ENCODE data around the gene FGFBP1. TPM values are rescaled to one million over a fixed set of nuclear protein-coding genes. Genes with fewer than 3 reads are reported as not detected.

Gene FGFBP1
- total and polyA plus RNA-seq, 12 donors: 0.13 TPM; not detected in 11

DNA sequence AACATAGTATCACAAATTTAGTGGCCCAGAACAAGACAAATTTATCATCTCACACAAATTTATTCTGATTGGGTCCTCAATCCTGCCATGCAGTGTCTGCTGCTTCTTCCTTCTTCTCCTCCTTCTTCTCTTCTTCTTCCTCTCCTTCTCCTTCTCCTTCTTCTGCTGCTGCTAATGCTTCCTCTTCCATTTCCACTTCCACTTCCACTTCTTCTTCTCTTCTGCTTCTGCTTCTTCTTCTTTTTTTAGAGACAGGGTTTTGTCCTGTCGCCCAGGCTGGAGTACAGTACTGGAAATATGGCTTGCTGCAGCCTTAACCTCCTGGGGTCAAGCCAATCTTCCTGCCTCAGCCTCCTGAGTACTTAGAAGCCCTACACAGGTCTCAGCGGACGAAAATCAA is 37.5 kb downstream of the FGFBP1 start:
- DNase-seq (no peak), ATAC-seq (no peak)
- 80 to 85% methylated on average over 3 of the region's 3 CpGs for WGBS, 2 donors
- Histone ChIP-seq H3K4me1 (peaks cover 0 to 20% (median 0%) of the 10 kb centered on the region in 9 donors), H3K4me3 (no peak overlapping the region), H3K9me3 (no peaks in the 10 kb centered on the region), H3K27me3 (peaks cover 0 to 16% (median 8%) of the 10 kb centered on the region in 7 donors), H3K27ac (no peak overlapping the region), H3K36me3 (no peaks in the 10 kb centered on the region)
- intact Hi-C loops (cut with DNase I): no loop called here
- TF ChIP-seq CTCF (IDR thresholded peaks at IDR 0.05): no peak

GRCh38 chr4:15899511-15899910 is 39.0 kb downstream of the FGFBP1 start:
- intact Hi-C loops (cut with DNase I): no loop called here
- peaks cover 0 to 20% (median 0%) of the 10 kb centered on the region in 9 donors for H3K4me1 ChIP-seq
- no peak for TF ChIP-seq CTCF (IDR thresholded peaks at IDR 0.05)
- H3K9me3 ChIP-seq: no peaks in the 10 kb centered on the region
- H3K27me3 ChIP-seq: peaks cover 0 to 7% (median 0%) of the 10 kb centered on the region in 7 donors
- WGBS, 2 donors: 91 to 95% methylated on average over 1 of the region's 1 CpG
- no peak for DNase-seq
- no peak overlapping the region for H3K4me3 ChIP-seq
- ATAC-seq: no peak
- H3K27ac ChIP-seq: no peak overlapping the region
- no peaks in the 10 kb centered on the region for H3K36me3 ChIP-seq

DNA sequence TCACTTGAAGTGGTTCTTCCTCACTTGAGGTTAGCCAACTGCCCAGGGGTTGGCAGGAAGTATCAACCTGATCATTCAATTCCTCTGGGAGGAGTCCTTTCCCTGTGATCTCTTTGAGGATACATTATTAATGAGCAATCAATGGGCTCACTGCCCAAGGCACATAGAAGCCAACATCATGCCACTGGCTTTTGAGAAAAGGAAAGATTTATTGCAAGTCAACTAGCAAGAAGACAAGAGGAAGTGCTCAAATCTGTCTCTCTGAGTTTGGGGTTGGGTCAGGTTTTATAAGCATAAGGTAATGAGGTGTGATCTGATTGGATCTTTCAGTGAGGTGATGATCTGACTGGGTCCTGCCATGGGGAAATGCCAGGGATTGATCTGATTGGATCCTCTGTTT is 39.6 kb downstream of the FGFBP1 start:
- no peak overlapping the region for H3K27ac ChIP-seq
- ATAC-seq: no peak
- intact Hi-C loops (cut with DNase I): no loop called here
- TF ChIP-seq CTCF (IDR thresholded peaks at IDR 0.05): no peak
- no peaks in the 10 kb centered on the region for H3K9me3 ChIP-seq
- H3K27me3 ChIP-seq: peaks cover 0 to 7% (median 0%) of the 10 kb centered on the region in 7 donors
- no peak for DNase-seq
- no peaks in the 10 kb centered on the region for H3K36me3 ChIP-seq
- H3K4me1 ChIP-seq: peaks cover 0 to 20% (median 0%) of the 10 kb centered on the region in 9 donors
- no peak overlapping the region for H3K4me3 ChIP-seq

DNA sequence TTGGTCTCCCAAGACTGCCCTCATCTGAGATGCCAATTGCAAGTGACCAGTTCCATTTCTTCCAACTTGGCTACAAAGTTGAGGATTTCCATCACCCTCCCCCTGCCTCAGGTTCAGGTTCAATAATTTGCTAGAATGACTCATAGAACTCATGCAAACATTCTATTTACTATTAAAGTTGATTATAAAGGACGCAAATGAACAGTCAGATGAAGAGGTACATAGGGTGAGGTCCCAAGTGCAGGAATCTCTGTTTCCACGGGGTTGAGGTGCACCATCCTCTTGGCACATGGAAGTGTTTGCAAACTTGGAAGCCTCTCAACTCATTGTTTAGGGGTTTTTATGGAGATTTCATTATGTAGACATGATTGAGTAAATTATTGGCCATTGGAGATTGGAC is 41.0 kb downstream of the FGFBP1 start:
- intact Hi-C loops (cut with DNase I): no loop called here
- H3K27me3 ChIP-seq: peaks cover 0 to 7% (median 0%) of the 10 kb centered on the region in 7 donors
- no peaks in the 10 kb centered on the region for H3K36me3 ChIP-seq
- DNase-seq: no peak
- peaks cover 0 to 12% (median 0%) of the 10 kb centered on the region in 9 donors for H3K4me1 ChIP-seq
- no peak for TF ChIP-seq CTCF (IDR thresholded peaks at IDR 0.05)
- H3K9me3 ChIP-seq: no peaks in the 10 kb centered on the region
- H3K27ac ChIP-seq: no peak overlapping the region
- WGBS, 2 donors: 80% methylated on average over 2 of the region's 2 CpGs
- no peak overlapping the region for H3K4me3 ChIP-seq
- ATAC-seq: no peak
